Calu3 (cell line): ENCODE measurements around the gene SPEM3. TPM values are rescaled to one million over a fixed set of nuclear protein-coding genes. Genes with fewer than 3 reads are reported as not detected.

Source experiments
- BruUV-seq: library from RNA; stranded (reverse); fragments of 400-500 nt; replicated peaks from 2 replicates; lab custom pipeline; 2021; lab: Mats Ljungman, UMichigan
- CTCF ChIA-PET: fragments of 300-600 bp; sonication (Branson Sonifier 250); formaldehyde crosslinking; loops from one replicate; lab custom pipeline; 2022; ENCODE audit warnings: antibody characterized with exemption; lab: Charles Lee
- DNase-seq: peaks from one replicate; pipeline ENCODE4 v3.0.0; 2022
- H3K27ac Mint-ChIP-seq: one replicate; pipeline ENCODE4 v1.8.0; 2022; ENCODE audit warnings: mixed read lengths; ENCODE audit not compliant: unreplicated experiment
- H3K27me3 Mint-ChIP-seq: one replicate; pipeline ENCODE4 v1.8.0; 2022; ENCODE audit warnings: mixed read lengths; ENCODE audit not compliant: unreplicated experiment
- H3K36me3 Mint-ChIP-seq: one replicate; pipeline ENCODE4 v1.8.0; 2022; ENCODE audit warnings: mild to moderate bottlenecking, moderate library complexity, mixed read lengths; ENCODE audit not compliant: insufficient read depth, unreplicated experiment
- H3K4me1 Mint-ChIP-seq: one replicate; pipeline ENCODE4 v1.8.0; 2022; ENCODE audit warnings: mild to moderate bottlenecking, low read depth, mixed read lengths; ENCODE audit not compliant: unreplicated experiment
- H3K4me3 Mint-ChIP-seq: one replicate; pipeline ENCODE4 v1.8.0; 2022; ENCODE audit warnings: mild to moderate bottlenecking, low read depth, moderate library complexity, mixed read lengths; ENCODE audit not compliant: unreplicated experiment
- H3K9me3 Mint-ChIP-seq: one replicate; pipeline ENCODE4 v1.8.0; 2022; ENCODE audit warnings: low read depth, mixed read lengths; ENCODE audit not compliant: unreplicated experiment
- intact Hi-C: fragments of 100-400 bp; cut with micrococcal nuclease; formaldehyde crosslinking; loops from one replicate; pipeline ENCODE4 v1.10.0; 2022; ENCODE audit not compliant: unreplicated experiment
- total RNA-seq: library from RNA; stranded (reverse); gene quantifications from 2 replicates; pipeline ENCODE4 v1.2.3, GENCODE V29; 2022
- TF ChIP-seq, protein P1 (sequence below): fragments of 200-600 bp; IDR thresholded peaks from one replicate; pipeline ENCODE4 v1.8.0; 2022; ENCODE audit warnings: antibody characterized with exemption; ENCODE audit not compliant: unreplicated experiment

The SPEM3 gene
- total RNA-seq, 1 experiment from 2014 or later: not detected

DNA sequence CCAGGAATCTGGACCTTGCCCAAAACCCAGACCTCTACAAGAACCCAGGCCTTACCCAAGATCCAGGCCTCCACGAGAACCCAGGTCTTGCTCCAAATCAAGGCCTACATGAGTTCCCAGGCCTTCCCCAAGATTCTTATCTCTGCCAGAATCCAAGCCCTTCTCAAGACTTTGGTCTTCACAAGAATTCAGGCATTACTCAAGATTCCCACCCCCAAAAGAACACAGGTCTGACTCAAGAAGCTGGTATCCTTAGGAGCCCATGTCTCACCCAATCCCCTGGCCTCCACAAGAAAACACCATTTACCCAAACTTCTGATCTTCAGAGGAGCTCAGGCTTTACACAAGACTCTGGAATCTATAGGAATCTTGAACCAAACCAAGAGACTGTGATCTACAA is 2.6 kb downstream of the SPEM3 start:
- TF ChIP-seq, protein P1, sequence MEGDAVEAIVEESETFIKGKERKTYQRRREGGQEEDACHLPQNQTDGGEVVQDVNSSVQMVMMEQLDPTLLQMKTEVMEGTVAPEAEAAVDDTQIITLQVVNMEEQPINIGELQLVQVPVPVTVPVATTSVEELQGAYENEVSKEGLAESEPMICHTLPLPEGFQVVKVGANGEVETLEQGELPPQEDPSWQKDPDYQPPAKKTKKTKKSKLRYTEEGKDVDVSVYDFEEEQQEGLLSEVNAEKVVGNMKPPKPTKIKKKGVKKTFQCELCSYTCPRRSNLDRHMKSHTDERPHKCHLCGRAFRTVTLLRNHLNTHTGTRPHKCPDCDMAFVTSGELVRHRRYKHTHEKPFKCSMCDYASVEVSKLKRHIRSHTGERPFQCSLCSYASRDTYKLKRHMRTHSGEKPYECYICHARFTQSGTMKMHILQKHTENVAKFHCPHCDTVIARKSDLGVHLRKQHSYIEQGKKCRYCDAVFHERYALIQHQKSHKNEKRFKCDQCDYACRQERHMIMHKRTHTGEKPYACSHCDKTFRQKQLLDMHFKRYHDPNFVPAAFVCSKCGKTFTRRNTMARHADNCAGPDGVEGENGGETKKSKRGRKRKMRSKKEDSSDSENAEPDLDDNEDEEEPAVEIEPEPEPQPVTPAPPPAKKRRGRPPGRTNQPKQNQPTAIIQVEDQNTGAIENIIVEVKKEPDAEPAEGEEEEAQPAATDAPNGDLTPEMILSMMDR: no peak
- CTCF ChIA-PET: no interaction called here
- Mint-ChIP-seq H3K27ac (no peak overlapping the region), H3K4me1 (no peaks in the 10 kb centered on the region), H3K4me3 (no peak overlapping the region), H3K27me3 (no peaks in the 10 kb centered on the region), H3K36me3 (peaks cover 14% of the 10 kb centered on the region), H3K9me3 (no peaks in the 10 kb centered on the region)
- BruUV-seq: no TSS peak
- no peak for DNase-seq
- intact Hi-C loops: no loop called here

GRCh38 chr17:7432296-7432695 is 3.6 kb downstream of the SPEM3 start:
- DNase-seq: no peak
- CTCF ChIA-PET: interaction anchor here (0.6 kb wide), 1 partner anchor 22 kb away, joined by 7 read pairs; no protein-coding TSS in a partner anchor
- no TSS peak for BruUV-seq
- Mint-ChIP-seq H3K4me3 (no peak overlapping the region), H3K9me3 (no peaks in the 10 kb centered on the region), H3K27me3 (no peaks in the 10 kb centered on the region), H3K4me1 (no peaks in the 10 kb centered on the region), H3K36me3 (peaks cover 19% of the 10 kb centered on the region), H3K27ac (no peak overlapping the region)
- TF ChIP-seq, protein P1: no peak
- intact Hi-C loops: no loop called here

GRCh38 chr17:7435676-7436555 is 7.3 kb downstream of the SPEM3 start:
- TF ChIP-seq, protein P1: no peak
- Mint-ChIP-seq H3K4me3 (peak overlapping the region; percentile 75), H3K9me3 (no peaks in the 10 kb centered on the region), H3K36me3 (peaks cover 38% of the 10 kb centered on the region), H3K4me1 (peaks cover 7% of the 10 kb centered on the region), H3K27ac (peak overlapping the region; percentile 69), H3K27me3 (peaks cover 31% of the 10 kb centered on the region)
- peak; percentile 47 for DNase-seq
- intact Hi-C loops: loop anchor here (5.0 kb wide), 3 partner anchors 41 to 126 kb away; partner anchors contain the start of genes KCTD11, SENP3 and ZBTB4
- TSS peak; percentile 81 for BruUV-seq
- CTCF ChIA-PET: interaction anchor here (0.6 to 2.9 kb wide), 7 partner anchors 32 to 125 kb away, joined by 3 to 13 read pairs (median 3); partner anchors contain the start of genes SENP3, TMEM256 and ZBTB4

- Mint-ChIP-seq H3K9me3 (no peaks in the 10 kb centered on the region), H3K27me3 (peaks cover 40% of the 10 kb centered on the region), H3K27ac (peak overlapping the region; percentile 60), H3K4me1 (peaks cover 7% of the 10 kb centered on the region), H3K4me3 (peak overlapping the region; percentile 75), H3K36me3 (peaks cover 38% of the 10 kb centered on the region)
- peak; percentile 87 for DNase-seq
- TF ChIP-seq, protein P1: peak; percentile 59
- CTCF ChIA-PET: interaction anchor here (0.5 to 2.9 kb wide), 10 partner anchors 33 to 250 kb away, joined by 3 to 13 read pairs (median 3); partner anchors contain the start of genes SENP3, TMEM256, TNFSF13 and TP53
- intact Hi-C loops: loop anchor here (5.0 kb wide), 3 partner anchors 41 to 126 kb away; partner anchors contain the start of genes KCTD11, SENP3 and ZBTB4
- no TSS peak for BruUV-seq
Measured at GRCh38 chr17:7436556-7437368, 8.1 kb downstream of the SPEM3 start.
